DND-41 (cell line): ENCODE measurements around the gene EIPR1.

Source experiments
- ATAC-seq: fragments of 200-7000 bp; cut with Tn5 transposase; 3 replicates; pipeline ENCODE4 v1.9.1; 2021; ENCODE audit warnings: low read depth; ENCODE audit not compliant: insufficient read depth
- DNase-seq: peaks from one replicate; pipeline ENCODE4 v3.0.0-alpha.2; 2020
- H2AFZ ChIP-seq: 2 replicates; pipeline ENCODE4 v1.6.0; 2012; ENCODE audit warnings: low read depth, low read length
- H3K27ac ChIP-seq: 2 replicates; pipeline ENCODE4 v1.5.1; 2012; ENCODE audit warnings: low read length, inconsistent platforms
- H3K27me3 ChIP-seq: fragments of 200-600 bp; sonication (generic); 2 replicates; pipeline ENCODE4 v1.6.0; 2012; ENCODE audit warnings: low read length, mild to moderate bottlenecking, inconsistent platforms; ENCODE audit not compliant: insufficient read depth, poor library complexity
- H3K36me3 ChIP-seq: 2 replicates; pipeline ENCODE4 v1.5.1; 2012; ENCODE audit warnings: low read length, inconsistent platforms; ENCODE audit not compliant: insufficient read depth
- H3K4me1 ChIP-seq: 2 replicates; pipeline ENCODE4 v1.5.1; 2012; ENCODE audit warnings: mild to moderate bottlenecking, low read length; ENCODE audit not compliant: insufficient read depth
- H3K4me2 ChIP-seq: 2 replicates; pipeline ENCODE4 v1.6.0; 2012; ENCODE audit warnings: mild to moderate bottlenecking, moderate library complexity, low read length, inconsistent platforms; ENCODE audit not compliant: insufficient read depth
- H3K4me3 ChIP-seq, 2 experiments: fragments of 200-600 bp in 1 of 2; shearing (Covaris generic) in 1 of 2; 2 replicates each; pipeline ENCODE4 v1.5.1; 2012 to 2016; ENCODE audit warnings: inconsistent platforms in 2 of 2, low read length in 2 of 2, mild to moderate bottlenecking in 2 of 2, low read depth in 1 of 2, moderate library complexity in 1 of 2
- H3K79me2 ChIP-seq: 2 replicates; pipeline ENCODE4 v1.6.0; 2012; ENCODE audit warnings: low read length, inconsistent platforms; ENCODE audit not compliant: insufficient read depth
- H3K9ac ChIP-seq: 2 replicates; pipeline ENCODE4 v1.6.0; 2012; ENCODE audit warnings: low read depth, mild to moderate bottlenecking, inconsistent platforms, low read length, moderate library complexity
- H3K9me3 ChIP-seq: 2 replicates; pipeline ENCODE4 v1.5.1; 2012; ENCODE audit warnings: low read length, moderate library complexity, mild to moderate bottlenecking, inconsistent platforms; ENCODE audit not compliant: insufficient read depth, severe bottlenecking
- H4K20me1 ChIP-seq: 2 replicates; pipeline ENCODE4 v1.6.0; 2012; ENCODE audit warnings: low read length; ENCODE audit not compliant: insufficient read depth
- EZH2 ChIP-seq: IDR thresholded peaks from 3 replicates; pipeline ENCODE4 v1.6.1; 2012; ENCODE audit warnings: borderline replicate concordance, low read depth, mild to moderate bottlenecking, moderate library complexity, low read length, inconsistent platforms; ENCODE audit not compliant: severe bottlenecking
- TF ChIP-seq, protein P1 (sequence below): IDR thresholded peaks from 2 replicates; pipeline ENCODE4 v1.5.1; 2012; ENCODE audit warnings: borderline replicate concordance, low read length, moderate library complexity, mild to moderate bottlenecking; ENCODE audit not compliant: poor library complexity, severe bottlenecking; ENCODE audit errors: extremely low read depth

The EIPR1 gene

DNA sequence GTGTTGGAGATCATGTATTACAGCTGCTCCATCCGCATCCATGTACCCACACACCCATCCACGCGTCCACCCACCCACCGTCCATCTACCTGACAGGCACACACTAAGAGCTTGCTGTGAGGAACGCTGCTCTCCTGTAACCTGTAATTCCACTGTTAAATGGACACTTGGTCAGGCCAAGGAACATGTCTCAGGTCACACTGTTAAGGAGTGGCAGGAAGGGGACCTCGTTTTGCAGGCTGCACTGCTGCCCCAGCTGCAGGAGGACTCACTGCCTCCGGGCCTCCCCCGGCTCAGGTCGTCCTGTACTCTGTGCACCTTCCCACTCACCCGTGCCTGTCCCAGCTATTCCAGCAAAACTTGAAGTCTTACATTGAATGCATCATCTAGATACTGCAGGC lies 170.5 kb downstream of the EIPR1 start:
- no peak overlapping the region for H2AFZ ChIP-seq
- TF ChIP-seq EZH2, result no peak
- TF ChIP-seq, protein P1, sequence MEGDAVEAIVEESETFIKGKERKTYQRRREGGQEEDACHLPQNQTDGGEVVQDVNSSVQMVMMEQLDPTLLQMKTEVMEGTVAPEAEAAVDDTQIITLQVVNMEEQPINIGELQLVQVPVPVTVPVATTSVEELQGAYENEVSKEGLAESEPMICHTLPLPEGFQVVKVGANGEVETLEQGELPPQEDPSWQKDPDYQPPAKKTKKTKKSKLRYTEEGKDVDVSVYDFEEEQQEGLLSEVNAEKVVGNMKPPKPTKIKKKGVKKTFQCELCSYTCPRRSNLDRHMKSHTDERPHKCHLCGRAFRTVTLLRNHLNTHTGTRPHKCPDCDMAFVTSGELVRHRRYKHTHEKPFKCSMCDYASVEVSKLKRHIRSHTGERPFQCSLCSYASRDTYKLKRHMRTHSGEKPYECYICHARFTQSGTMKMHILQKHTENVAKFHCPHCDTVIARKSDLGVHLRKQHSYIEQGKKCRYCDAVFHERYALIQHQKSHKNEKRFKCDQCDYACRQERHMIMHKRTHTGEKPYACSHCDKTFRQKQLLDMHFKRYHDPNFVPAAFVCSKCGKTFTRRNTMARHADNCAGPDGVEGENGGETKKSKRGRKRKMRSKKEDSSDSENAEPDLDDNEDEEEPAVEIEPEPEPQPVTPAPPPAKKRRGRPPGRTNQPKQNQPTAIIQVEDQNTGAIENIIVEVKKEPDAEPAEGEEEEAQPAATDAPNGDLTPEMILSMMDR, result no peak
- no peaks in the 10 kb centered on the region for H3K9me3 ChIP-seq
- no peaks in the 10 kb centered on the region for H3K36me3 ChIP-seq
- H3K79me2 ChIP-seq, result no peaks in the 10 kb centered on the region
- DNase-seq, result no peak
- H3K4me1 ChIP-seq, result no peaks in the 10 kb centered on the region
- H3K4me2 ChIP-seq, result no peak overlapping the region
- H3K27ac ChIP-seq, result no peak overlapping the region
- no peak overlapping the region for H3K4me3 ChIP-seq
- H3K27me3 ChIP-seq, result peaks cover 3% of the 10 kb centered on the region
- no peak overlapping the region for H3K9ac ChIP-seq
- ATAC-seq, result no peak
- H4K20me1 ChIP-seq, result no peaks in the 10 kb centered on the region

DNA sequence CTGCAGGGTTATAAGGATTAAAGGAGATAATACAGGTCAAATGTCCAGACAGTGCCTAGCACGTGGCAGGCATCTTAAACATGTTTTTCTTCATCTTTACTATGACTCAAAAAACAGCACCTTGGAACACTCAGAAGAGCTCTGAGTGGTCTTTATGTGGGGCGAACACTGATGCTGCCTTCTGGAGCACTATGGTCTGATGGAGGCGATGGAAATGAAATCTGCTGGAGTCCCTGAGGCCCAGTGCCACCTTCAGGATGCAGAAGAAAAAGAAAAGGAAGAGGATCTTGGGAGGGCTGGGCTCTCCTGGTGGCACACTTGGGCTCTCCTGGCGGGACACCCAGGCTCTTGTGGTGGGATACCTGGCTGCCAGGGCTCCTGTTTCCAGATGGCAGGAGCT lies 171.8 kb downstream of the EIPR1 start:
- Histone ChIP-seq H2AFZ (no peak overlapping the region), H3K9ac (no peak overlapping the region), H3K79me2 (no peaks in the 10 kb centered on the region), H3K36me3 (no peaks in the 10 kb centered on the region), H3K4me1 (no peaks in the 10 kb centered on the region), H4K20me1 (no peaks in the 10 kb centered on the region), H3K4me3 (no peak overlapping the region), H3K27ac (no peak overlapping the region), H3K4me2 (no peak overlapping the region), H3K9me3 (no peaks in the 10 kb centered on the region), H3K27me3 (peaks cover 3% of the 10 kb centered on the region)
- DNase-seq (no peak), ATAC-seq (no peak)
- TF ChIP-seq EZH2, result no peak
- TF ChIP-seq, protein P1, result no peak

DNA sequence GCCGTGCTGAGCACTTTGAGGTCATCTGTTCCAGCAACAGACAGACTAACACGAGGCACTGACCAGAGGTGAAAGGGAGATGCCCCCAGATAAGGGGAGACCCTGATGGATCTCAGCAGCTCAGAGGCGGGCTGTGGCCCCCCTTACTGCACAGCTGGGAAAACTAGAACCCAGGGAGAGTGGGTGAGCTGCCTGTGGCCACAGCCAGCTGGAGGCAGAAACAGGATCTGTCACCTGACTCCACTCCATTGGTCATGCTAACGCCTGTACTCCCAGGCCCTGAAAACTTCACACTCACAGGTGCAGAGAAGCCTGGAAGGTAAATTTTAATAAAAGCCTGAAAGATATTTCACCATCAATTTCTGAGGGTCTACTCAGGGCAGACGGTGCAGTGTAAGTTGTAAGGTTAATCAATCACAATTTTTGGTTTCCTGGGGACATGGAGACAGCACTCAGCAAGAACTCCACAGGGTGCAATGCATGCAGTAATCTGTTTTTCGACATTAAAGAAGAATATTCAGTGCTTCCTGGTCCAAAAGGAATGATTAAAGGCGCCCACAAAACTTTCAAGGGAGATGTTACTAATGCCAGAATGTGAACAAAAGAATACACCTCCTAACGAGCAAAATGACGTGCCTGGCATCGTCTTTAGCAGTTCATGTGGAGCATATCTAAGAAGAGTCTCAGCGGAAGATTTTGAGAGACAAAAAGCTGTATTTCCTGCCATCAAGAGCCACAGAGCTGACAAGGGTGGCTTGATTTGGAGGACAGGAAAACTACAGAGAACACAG lies 173.4 kb downstream of the EIPR1 start:
- Histone ChIP-seq H3K9me3 (peaks cover 4% of the 10 kb centered on the region), H3K27ac (no peak overlapping the region), H3K4me3 (no peak overlapping the region), H3K4me2 (no peak overlapping the region), H3K4me1 (no peaks in the 10 kb centered on the region), H3K79me2 (no peaks in the 10 kb centered on the region), H3K27me3 (peaks cover 3% of the 10 kb centered on the region), H3K36me3 (no peaks in the 10 kb centered on the region), H3K9ac (no peak overlapping the region), H2AFZ (no peak overlapping the region), H4K20me1 (no peaks in the 10 kb centered on the region)
- DNase-seq (no peak), ATAC-seq (no peak)
- TF ChIP-seq, protein P1, result no peak
- TF ChIP-seq EZH2, result no peak
